Right lobe of liver (tissue), 4 donors: ENCODE results near the gene LSP1.

ENCODE experiments used
- POLR2A ChIP-seq: fragments of 450-650 bp; IDR thresholded peaks from one replicate; pipeline ENCODE4 v1.6.1; 2017; ENCODE audit warnings: antibody characterized with exemption, mild to moderate bottlenecking
- TF ChIP-seq, protein P1 (sequence below), 4 donors: fragments of 200-600 bp in 3 of 4; fragments of 450-650 bp in 1 of 4; IDR thresholded peaks; one replicate each; pipeline versions ENCODE4 v1.5.1 to v1.8.0; 2016 to 2022; ENCODE audit warnings: antibody characterized with exemption in 4 of 4, mild to moderate bottlenecking in 2 of 4
- donor health status: DM: no; HTN: no; CAD: no.
- donor health status: DM: no; HTN: no; CAD: no.
- donor health status: DM: no; HTN: yes; CAD: no.

DNA sequence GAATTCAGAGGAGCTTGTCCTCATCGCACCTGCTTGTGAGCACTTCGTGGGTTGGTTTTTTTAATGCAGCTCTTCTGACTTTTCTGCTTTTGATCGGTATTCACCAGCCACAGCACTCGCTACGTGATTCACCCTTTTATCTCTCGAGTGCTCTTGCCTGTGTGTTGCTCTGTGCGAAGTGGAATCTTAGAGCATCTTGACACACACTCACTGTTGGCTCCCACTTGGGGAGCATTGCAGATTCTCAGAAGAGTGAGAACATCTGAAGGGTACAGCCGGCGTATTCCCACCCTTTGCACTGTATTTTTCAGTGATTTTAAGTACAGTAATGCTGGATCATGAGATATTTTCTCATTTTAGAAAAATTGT is 77.6 kb downstream of the LSP1 start:
- TF ChIP-seq POLR2A, result no peak
- TF ChIP-seq, protein P1, sequence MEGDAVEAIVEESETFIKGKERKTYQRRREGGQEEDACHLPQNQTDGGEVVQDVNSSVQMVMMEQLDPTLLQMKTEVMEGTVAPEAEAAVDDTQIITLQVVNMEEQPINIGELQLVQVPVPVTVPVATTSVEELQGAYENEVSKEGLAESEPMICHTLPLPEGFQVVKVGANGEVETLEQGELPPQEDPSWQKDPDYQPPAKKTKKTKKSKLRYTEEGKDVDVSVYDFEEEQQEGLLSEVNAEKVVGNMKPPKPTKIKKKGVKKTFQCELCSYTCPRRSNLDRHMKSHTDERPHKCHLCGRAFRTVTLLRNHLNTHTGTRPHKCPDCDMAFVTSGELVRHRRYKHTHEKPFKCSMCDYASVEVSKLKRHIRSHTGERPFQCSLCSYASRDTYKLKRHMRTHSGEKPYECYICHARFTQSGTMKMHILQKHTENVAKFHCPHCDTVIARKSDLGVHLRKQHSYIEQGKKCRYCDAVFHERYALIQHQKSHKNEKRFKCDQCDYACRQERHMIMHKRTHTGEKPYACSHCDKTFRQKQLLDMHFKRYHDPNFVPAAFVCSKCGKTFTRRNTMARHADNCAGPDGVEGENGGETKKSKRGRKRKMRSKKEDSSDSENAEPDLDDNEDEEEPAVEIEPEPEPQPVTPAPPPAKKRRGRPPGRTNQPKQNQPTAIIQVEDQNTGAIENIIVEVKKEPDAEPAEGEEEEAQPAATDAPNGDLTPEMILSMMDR (IDR thresholded peaks at IDR 0.05), result no peak
